Mesendoderm (in vitro differentiated cells): Measurements from ENCODE around the gene RUNX2.

Source experiments
- DNase-seq: peaks from one replicate; pipeline ENCODE4 v3.0.0; 2013
- H2AK5ac ChIP-seq: 2 replicates; pipeline ENCODE4 v1.6.1; 2013; ENCODE audit warnings: low read length, inconsistent platforms
- H2BK120ac ChIP-seq: 2 replicates; pipeline ENCODE4 v1.6.1; 2013; ENCODE audit warnings: low read depth, mild to moderate bottlenecking, low read length, moderate library complexity, mixed read lengths
- H2BK15ac ChIP-seq: replicated peaks from 2 replicates; pipeline ENCODE4 v1.6.1; 2013; ENCODE audit warnings: low read depth, mild to moderate bottlenecking, moderate library complexity
- H2BK5ac ChIP-seq: 2 replicates; pipeline ENCODE4 v1.6.1; 2013; ENCODE audit warnings: low read length, inconsistent platforms
- H3K18ac ChIP-seq: 2 replicates; pipeline ENCODE4 v1.6.1; 2013; ENCODE audit warnings: mild to moderate bottlenecking, low read length, mixed read lengths
- H3K23ac ChIP-seq: one replicate; pipeline ENCODE4 v1.6.1; 2013; ENCODE audit warnings: low read length
- H3K27ac ChIP-seq: 2 replicates; pipeline ENCODE4 v1.5.1; 2013; ENCODE audit warnings: low read depth, mild to moderate bottlenecking, inconsistent platforms, low read length, moderate library complexity
- H3K27me3 ChIP-seq: 2 replicates; pipeline ENCODE4 v1.6.1; 2013; ENCODE audit warnings: low read length, control low read depth, mild to moderate bottlenecking, inconsistent platforms; ENCODE audit not compliant: insufficient read depth, poor library complexity
- H3K36me3 ChIP-seq: 2 replicates; pipeline ENCODE4 v1.6.1; 2013; ENCODE audit warnings: low read length, inconsistent platforms; ENCODE audit not compliant: control insufficient read depth, insufficient read depth
- H3K4ac ChIP-seq: one replicate; pipeline ENCODE4 v1.6.1; 2013; ENCODE audit warnings: low read depth, mild to moderate bottlenecking, low read length, moderate library complexity
- H3K4me1 ChIP-seq: 2 replicates; pipeline ENCODE4 v1.6.1; 2013; ENCODE audit warnings: low read depth, low read length, inconsistent platforms; ENCODE audit not compliant: control insufficient read depth
- H3K4me2 ChIP-seq: 2 replicates; pipeline ENCODE4 v1.6.1; 2013; ENCODE audit warnings: low read length
- H3K4me3 ChIP-seq: 2 replicates; pipeline ENCODE4 v1.5.1; 2013; ENCODE audit warnings: mild to moderate bottlenecking, low read length
- H3K56ac ChIP-seq: one replicate; pipeline ENCODE4 v1.6.1; 2013; ENCODE audit warnings: low read length
- H3K79me1 ChIP-seq: 2 replicates; pipeline ENCODE4 v1.6.1; 2013; ENCODE audit warnings: low read length, inconsistent platforms
- H3K79me2 ChIP-seq: 2 replicates; pipeline ENCODE4 v1.6.1; 2013; ENCODE audit warnings: mild to moderate bottlenecking, low read length; ENCODE audit not compliant: control insufficient read depth, insufficient read depth
- H3K9ac ChIP-seq: 2 replicates; pipeline ENCODE4 v1.6.1; 2013; ENCODE audit warnings: low read length, inconsistent platforms
- H4K5ac ChIP-seq: one replicate; pipeline ENCODE4 v1.6.1; 2013; ENCODE audit warnings: low read length
- H4K8ac ChIP-seq: one replicate; pipeline ENCODE4 v1.6.1; 2013; ENCODE audit warnings: low read depth, mild to moderate bottlenecking, control low read depth, low read length, moderate library complexity
- WGBS: extraction: QIAGEN DNeasy Blood & Tissue Kit; methylation state at CpG from one replicate; pipeline ENCODE4 v1.1.7; 2013; ENCODE audit warnings: low lambda C conversion rate, missing lambda C conversion rate; ENCODE audit not compliant: insufficient coverage; ENCODE audit errors: extremely low coverage; 5-methylcytosine and 5-hydroxymethylcytosine counted together

RUNX2 gene

GRCh38 chr6:45513843-45514242 is 185.7 kb downstream of the RUNX2 start:
- Histone ChIP-seq H4K8ac (no peak overlapping the region), H3K9ac (no peak overlapping the region), H2BK15ac (no peak overlapping the region), H3K4ac (no peak overlapping the region), H2BK120ac (no peak overlapping the region), H3K36me3 (no peaks in the 10 kb centered on the region), H3K27ac (no peak overlapping the region), H3K4me2 (no peak overlapping the region), H3K27me3 (no peaks in the 10 kb centered on the region), H2BK5ac (no peak overlapping the region), H3K56ac (no peak overlapping the region), H4K5ac (no peak overlapping the region), H3K79me2 (no peaks in the 10 kb centered on the region), H3K23ac (no peak overlapping the region), H3K4me1 (no peaks in the 10 kb centered on the region), H3K18ac (no peak overlapping the region), H2AK5ac (no peak overlapping the region), H3K79me1 (no peaks in the 10 kb centered on the region), H3K4me3 (no peak overlapping the region)
- no peak for DNase-seq
- WGBS = no CpG with 5 or more reads among the region's 4 CpGs

DNA sequence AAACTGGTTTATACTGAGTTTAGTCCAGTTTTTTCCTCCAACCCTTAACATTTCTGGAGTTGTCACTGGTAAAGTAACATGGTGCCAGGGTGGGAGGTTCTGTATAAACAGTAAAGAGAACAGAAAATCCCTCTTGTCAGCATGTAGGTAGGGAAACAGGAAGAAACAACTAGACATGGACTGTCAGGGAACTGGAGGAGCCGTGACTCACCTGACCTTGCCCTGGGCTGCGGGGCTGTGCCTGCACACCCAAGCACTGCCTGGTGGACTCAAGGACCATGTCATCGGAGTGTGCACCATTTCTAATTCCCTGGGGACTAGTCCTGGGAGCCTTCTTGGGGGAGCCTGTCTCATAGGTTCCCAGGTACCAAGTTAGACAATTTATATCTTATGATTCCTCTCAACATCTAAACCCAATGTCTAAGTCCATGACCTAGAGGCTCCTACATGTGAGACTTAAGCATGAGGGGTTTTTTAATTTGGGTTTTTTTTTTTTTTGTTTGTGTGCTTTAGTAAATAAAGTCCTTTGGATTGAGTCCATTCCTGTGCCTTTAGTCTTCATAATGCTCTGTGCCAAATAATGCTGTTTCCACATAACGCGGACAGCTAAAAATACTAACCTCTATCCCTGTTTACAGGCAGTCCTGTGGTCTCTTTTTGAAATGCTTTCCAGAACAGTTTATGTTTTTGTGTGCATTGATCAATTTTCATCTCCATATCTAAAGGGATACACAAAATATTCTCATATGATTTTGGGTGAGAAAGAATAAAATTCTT is 186.5 kb downstream of the RUNX2 start:
- Histone ChIP-seq H3K27me3 (no peaks in the 10 kb centered on the region), H3K9ac (no peak overlapping the region), H2BK15ac (no peak overlapping the region), H2BK120ac (no peak overlapping the region), H3K79me1 (no peaks in the 10 kb centered on the region), H3K4ac (no peak overlapping the region), H2AK5ac (no peak overlapping the region), H4K5ac (no peak overlapping the region), H3K18ac (no peak overlapping the region), H3K23ac (no peak overlapping the region), H3K4me3 (no peak overlapping the region), H4K8ac (no peak overlapping the region), H3K79me2 (no peaks in the 10 kb centered on the region), H3K4me1 (no peaks in the 10 kb centered on the region), H3K4me2 (no peak overlapping the region), H2BK5ac (no peak overlapping the region), H3K27ac (no peak overlapping the region), H3K36me3 (no peaks in the 10 kb centered on the region), H3K56ac (no peak overlapping the region)
- no peak for DNase-seq
- WGBS = no CpG with 5 or more reads among the region's 5 CpGs

DNA sequence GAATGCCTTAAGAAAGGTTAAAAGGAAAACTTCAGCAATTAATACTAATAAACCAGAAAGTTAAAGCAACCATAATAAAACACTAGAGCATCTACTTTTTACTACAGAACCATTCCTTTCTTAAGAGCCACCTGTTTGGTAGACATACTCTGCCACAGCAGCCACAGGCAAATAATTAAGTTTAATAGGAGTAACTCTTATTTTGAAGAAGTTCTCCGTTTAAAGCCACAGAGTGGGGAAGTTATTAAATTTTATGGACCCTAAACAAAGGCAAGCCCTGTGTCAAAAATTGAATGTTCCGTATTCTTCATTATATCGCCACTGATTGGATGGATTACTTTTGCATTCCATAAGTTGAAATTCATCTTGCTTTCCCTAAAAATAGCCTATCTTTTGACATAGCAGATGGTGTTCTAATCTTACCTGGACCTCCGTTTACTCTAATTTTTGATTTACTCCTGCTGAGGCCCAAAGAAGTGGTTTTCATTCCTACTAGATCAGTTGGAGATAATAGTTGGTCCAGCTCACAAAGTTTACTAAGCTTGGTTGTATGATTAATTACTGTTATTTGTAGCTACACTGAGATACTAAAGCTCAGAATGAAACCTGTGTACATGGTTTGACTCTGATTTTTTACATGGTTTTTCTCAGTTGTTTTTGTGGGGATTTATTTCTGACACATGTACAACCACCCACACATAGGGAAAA is 190.0 kb downstream of the RUNX2 start:
- DNase-seq = no peak
- WGBS = no CpG with 5 or more reads among the region's 4 CpGs
- no peak overlapping the region for H3K56ac ChIP-seq
- no peaks in the 10 kb centered on the region for H3K79me2 ChIP-seq
- no peaks in the 10 kb centered on the region for H3K27me3 ChIP-seq
- H3K27ac ChIP-seq = no peak overlapping the region
- no peak overlapping the region for H4K8ac ChIP-seq
- no peak overlapping the region for H3K4me3 ChIP-seq
- H4K5ac ChIP-seq = no peak overlapping the region
- H3K4me1 ChIP-seq = peaks cover 2% of the 10 kb centered on the region
- H3K23ac ChIP-seq = no peak overlapping the region
- no peak overlapping the region for H2AK5ac ChIP-seq
- no peak overlapping the region for H2BK120ac ChIP-seq
- H3K9ac ChIP-seq = no peak overlapping the region
- no peak overlapping the region for H3K4me2 ChIP-seq
- peak overlapping the region; percentile 74 for H2BK15ac ChIP-seq
- H3K18ac ChIP-seq = no peak overlapping the region
- H2BK5ac ChIP-seq = no peak overlapping the region
- no peaks in the 10 kb centered on the region for H3K36me3 ChIP-seq
- H3K4ac ChIP-seq = no peak overlapping the region
- no peaks in the 10 kb centered on the region for H3K79me1 ChIP-seq

GRCh38 chr6:45521226-45521625 is 193.1 kb downstream of the RUNX2 start:
- H3K18ac ChIP-seq = no peak overlapping the region
- no peak overlapping the region for H3K4me2 ChIP-seq
- H3K23ac ChIP-seq = no peak overlapping the region
- no peak overlapping the region for H3K9ac ChIP-seq
- no peak overlapping the region for H2BK5ac ChIP-seq
- H3K79me2 ChIP-seq = no peaks in the 10 kb centered on the region
- no peak overlapping the region for H3K27ac ChIP-seq
- H3K36me3 ChIP-seq = no peaks in the 10 kb centered on the region
- H3K56ac ChIP-seq = no peak overlapping the region
- H3K4ac ChIP-seq = no peak overlapping the region
- no peak overlapping the region for H2BK15ac ChIP-seq
- no peak overlapping the region for H3K4me3 ChIP-seq
- H3K4me1 ChIP-seq = peaks cover 2% of the 10 kb centered on the region
- no peak overlapping the region for H2AK5ac ChIP-seq
- no peak overlapping the region for H4K8ac ChIP-seq
- no peaks in the 10 kb centered on the region for H3K27me3 ChIP-seq
- DNase-seq = no peak
- H3K79me1 ChIP-seq = no peaks in the 10 kb centered on the region
- H4K5ac ChIP-seq = no peak overlapping the region
- no peak overlapping the region for H2BK120ac ChIP-seq

GRCh38 chr6:45522486-45522885 is 194.4 kb downstream of the RUNX2 start:
- no peak overlapping the region for H3K27ac ChIP-seq
- H3K36me3 ChIP-seq = no peaks in the 10 kb centered on the region
- peak; percentile 83 for DNase-seq

More at GRCh38 chr6:45522486-45522885, 194.4 kb downstream of the RUNX2 start:
- Histone ChIP-seq H3K79me2 (no peaks in the 10 kb centered on the region), H3K18ac (no peak overlapping the region), H3K9ac (no peak overlapping the region), H3K4me2 (no peak overlapping the region), H4K5ac (no peak overlapping the region), H2BK120ac (no peak overlapping the region), H2BK5ac (no peak overlapping the region), H3K4me1 (peaks cover 2% of the 10 kb centered on the region), H2BK15ac (no peak overlapping the region), H4K8ac (no peak overlapping the region), H3K56ac (no peak overlapping the region), H3K4me3 (no peak overlapping the region), H2AK5ac (no peak overlapping the region), H3K79me1 (no peaks in the 10 kb centered on the region), H3K23ac (no peak overlapping the region), H3K27me3 (no peaks in the 10 kb centered on the region), H3K4ac (no peak overlapping the region)
- WGBS = 100% methylated on average over 1 of the region's 4 CpGs
